Measurements from ENCODE around the gene FOXO6.

Gene FOXO6

DNA sequence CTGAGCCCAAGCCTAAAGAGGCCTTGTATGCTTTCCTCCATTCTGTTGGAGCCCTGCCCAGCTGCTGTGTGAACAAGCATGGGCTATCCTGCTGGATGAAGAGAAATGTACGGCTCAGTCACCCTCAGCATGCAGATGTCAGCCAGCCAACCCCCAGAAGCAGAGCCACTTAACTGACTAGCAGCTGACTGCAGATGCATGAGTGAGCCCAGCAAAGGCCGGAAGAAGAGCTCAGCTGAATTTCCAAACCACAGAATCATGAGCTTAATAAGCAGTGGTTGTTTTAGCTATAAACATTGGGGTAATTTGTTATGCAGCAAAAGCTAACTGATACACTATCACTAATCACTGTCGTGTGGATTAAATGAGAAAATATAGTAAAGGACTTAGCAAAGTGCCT lies 39.0 kb downstream of the FOXO6 start:
- no peak for DNase-seq (ENCODE audit: low read depth in 2 of 2, low spot score in 1 of 2)

DNA sequence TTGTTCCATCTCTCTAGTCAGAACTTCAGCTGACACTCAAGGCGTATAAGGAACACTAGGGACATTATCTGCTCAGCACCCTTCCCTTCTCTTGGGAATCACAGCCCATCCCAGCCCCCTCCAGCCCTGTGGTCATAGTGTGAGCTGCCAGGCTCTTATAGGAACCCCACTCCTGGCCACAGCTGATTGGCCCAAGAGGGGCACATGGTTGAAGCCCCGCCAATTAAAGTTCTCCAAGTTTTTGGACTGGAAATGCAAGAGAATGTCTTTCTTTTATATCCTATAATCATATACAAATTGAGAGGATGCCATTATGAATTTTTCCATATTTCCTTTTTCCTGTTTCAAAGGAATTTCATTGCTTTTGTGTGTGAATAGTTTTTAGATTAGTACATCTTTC lies 40.7 kb downstream of the FOXO6 start:
- DNase-seq (ENCODE audit: low read depth in 2 of 2, low spot score in 1 of 2), result no peak

DNA sequence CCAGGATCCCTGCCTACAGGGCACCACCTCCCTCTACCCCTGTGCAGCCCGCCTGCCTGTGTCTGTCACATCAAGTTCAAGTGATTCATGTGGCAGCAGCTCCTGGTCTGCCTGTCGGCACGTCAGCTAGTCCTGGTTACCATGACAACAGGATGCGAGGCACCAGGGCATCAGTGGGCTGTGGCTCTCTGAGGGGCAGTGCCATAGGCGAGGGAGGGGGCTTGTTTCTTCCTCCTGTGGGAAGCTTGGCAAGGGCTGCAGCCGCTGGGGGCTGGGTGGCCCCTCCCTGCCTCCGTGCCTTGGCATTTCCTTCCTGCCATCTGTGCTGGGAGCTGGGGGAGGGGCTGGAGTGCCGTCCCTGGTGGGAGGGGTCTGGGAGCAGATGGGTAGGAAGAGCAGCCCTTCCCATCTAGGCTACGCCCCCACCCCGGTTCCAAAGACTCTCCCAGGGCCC lies 43.1 kb downstream of the FOXO6 start:
- DNase-seq (ENCODE audit: low read depth in 2 of 2, low spot score in 1 of 2), result no peak

DNA sequence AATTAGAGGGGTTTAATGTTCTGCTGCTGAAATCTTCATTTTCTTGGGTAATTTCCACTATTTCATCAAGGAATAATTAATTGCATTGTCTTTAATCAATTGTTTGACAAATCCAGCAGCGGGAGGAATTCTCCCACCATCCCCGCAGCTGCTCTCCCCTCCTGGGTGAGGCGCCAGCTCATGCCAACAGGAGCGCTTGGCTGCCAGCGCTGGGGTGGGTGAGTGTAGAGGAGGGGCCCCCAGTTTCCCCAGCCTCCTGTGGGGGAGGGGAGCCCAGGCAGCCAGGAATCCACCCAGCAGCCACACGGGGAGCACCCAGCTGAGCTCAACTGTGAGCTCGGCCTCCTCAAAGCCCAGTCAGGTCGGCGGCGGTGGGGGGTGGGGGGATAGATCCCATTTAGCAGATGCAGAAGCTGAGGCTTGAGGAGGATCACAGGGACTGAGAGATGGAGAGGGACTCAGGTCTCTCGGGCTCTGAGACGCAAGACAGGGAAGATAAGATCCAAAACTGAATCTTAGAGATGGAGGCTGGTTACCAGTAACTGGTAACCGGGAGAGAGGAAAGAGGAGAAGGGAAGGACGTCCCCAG lies 46.5 kb downstream of the FOXO6 start:
- no peak for DNase-seq (ENCODE audit: low read depth in 2 of 2, low spot score in 1 of 2)

DNA sequence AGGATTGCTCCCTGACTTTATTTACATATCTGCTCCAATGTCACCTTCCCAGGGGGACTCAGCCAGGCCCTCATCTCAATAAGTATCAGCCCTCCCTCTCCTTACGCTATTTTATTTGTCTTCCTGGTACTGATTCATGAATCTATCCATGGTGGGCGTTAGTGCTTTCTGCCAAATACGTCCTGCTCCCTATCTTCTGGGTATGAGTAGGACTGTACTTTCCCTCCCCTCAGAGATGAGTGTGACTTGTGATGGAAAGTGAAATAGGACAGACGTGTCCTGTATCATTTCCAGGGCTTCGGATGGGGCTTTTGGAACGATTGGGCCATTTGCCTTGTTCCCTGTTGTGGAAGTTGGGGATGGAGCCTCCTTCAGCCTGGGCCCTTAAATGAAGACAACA lies 47.5 kb downstream of the FOXO6 start:
- DNase-seq (ENCODE audit: low read depth in 2 of 2, low spot score in 1 of 2), result no peak

DNA sequence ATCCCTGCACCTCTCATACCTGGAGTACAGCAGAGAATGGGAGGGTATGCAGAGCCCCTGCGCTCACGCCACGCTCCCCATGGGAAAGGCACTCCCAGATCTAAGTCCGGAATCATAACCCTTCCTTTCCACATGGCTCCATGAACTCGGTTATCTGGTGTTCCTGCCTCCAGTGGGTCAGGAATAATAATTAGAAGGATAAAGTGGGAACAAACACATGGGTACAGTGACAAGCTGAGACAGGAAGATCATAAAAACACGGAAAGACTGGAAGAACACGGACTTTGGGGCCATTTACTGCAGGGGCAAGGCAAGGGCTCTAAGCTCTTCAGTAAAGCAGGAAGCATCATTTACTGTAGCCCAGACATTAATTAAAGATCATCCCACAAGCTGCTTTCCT lies 48.6 kb downstream of the FOXO6 start:
- DNase-seq (ENCODE audit: low read depth in 2 of 2, low spot score in 1 of 2), result no peak

DNA sequence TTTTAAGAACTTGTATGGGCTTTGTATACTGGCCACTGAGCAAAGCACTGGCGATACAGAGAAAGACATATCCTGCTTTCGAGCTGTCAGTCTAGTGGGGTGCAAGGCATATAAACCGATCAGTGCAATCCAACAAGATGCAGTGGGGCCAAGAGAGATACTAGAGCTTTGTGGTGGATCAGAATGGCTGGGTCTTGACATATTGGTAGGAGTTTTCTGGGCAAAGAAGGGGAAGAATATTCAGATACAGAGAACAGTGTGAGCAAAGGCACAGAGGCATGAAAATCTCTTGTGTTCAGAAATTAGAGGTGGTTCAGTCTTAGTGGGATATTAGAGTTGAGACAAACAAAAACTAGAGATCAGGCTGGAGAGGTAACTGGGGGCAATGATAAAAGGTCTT lies 49.2 kb downstream of the FOXO6 start:
- no peak for DNase-seq (ENCODE audit: low read depth in 2 of 2, low spot score in 1 of 2)

DNA sequence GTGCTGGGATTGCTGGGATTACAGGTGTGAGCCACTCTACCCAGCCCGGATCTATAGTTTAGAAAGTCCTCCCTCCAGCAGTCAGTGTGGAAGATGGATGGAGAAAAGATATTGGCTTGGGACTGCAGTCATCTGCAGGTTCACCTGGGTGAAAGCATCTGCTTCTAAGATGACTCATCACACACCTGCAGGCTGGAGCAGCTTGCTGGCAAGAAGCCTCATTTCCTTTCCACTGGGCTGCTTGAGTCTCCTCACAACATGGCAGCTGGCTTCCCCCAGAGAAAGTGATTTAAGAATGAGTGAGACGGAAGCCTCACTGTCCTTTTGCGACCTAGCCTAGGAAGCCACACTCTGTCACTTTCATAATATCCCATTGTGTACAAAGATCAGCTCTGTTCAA lies 50.0 kb downstream of the FOXO6 start:
- DNase-seq (ENCODE audit: low read depth in 2 of 2, low spot score in 1 of 2), result no peak

DNA sequence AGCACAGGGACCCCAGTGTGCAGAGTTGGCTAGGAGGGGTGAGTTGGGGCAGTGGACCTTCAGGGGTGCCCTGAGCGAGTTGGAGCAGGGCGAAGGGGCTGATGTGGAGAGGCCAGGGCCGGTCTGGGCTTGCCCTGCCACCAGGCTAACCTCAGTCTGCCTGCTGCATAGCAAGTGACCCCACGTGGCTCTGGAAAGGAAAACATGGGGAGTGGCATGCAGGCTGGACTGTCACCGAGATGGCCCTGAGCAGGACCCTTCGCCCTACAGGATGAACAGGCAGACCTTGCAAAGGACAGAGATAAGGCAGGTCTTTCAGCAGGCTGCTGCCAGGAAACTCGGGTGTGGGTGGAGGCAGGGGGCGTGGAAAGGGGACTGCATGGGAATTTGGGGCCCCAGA lies 51.5 kb downstream of the FOXO6 start:
- DNase-seq (ENCODE audit: low read depth in 2 of 2, low spot score in 1 of 2), result no peak

DNA sequence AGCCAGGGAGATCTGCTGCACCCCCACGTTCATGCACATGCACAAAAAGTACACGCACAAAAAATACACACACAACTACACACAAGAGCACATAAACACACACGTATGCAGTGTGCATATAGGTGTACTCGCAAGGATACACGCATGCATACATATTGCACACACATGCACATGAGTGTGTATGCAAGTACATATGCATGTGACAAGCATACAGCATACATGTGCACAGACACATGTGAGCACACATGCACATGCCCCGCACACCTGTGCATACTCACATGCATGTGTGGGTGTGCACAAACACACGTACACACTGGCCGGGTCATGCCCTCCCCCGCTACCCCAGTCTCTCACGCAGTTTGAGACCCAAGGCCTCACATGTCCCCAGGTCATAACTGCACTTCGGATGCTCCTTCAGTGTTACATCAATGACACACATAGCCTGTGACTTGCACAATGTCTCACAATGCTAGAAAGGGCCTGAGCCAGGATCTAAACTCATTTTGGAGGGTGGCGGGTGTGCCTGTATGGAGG lies 52.6 kb downstream of the FOXO6 start:
- no peak for DNase-seq (ENCODE audit: low read depth in 2 of 2, low spot score in 1 of 2)

DNA sequence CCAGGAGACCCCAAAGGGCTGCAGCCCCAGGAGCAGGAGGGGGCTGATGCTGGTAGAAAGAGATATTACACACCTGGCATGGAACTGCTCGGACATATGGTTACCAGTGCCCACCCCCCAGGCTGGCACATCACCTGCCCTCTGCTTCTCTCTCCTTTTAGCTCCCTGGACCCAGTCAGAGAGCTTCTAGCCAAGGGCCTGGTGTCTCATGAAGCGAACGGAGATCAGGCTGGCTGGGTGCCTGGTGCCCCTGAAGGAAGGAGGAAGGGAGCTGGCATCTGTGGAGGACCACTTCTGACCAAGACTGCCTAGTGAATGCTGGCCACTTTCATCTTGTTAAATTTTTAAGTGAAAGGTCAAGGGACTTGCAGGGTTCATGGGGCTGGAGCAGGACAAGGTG lies 53.1 kb downstream of the FOXO6 start:
- DNase-seq (ENCODE audit: low read depth in 2 of 2, low spot score in 1 of 2), result no peak

DNA sequence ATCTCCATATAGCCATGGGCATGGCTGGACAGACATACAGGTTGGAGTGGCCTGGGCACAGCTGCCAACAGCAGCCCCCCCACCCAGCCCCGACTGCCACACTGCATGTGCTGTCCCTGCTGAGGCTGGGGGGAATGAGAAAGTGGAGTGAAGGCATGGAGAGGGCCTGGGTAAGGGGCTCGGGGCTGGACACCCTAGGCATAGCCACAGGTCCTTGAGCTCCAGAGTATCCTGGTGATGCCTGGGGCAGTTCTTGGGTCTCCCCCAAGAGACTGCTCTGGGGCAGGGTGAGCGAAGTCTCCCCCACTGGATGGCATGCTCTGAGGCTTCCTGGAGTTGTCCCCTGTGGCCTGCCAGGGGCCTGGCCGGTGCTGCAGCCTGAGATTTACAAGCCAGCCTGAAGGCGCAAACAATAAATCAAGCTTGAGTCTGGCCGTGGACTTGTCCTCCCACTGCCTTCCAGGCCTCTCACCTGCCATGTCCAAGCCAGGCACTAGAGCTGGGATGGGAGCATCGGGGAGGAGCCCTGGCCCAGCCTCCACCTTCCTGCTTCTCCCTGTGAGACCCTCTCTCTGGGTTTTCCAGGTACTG lies 53.6 kb downstream of the FOXO6 start:
- no peak for DNase-seq (ENCODE audit: low read depth in 2 of 2, low spot score in 1 of 2)

DNA sequence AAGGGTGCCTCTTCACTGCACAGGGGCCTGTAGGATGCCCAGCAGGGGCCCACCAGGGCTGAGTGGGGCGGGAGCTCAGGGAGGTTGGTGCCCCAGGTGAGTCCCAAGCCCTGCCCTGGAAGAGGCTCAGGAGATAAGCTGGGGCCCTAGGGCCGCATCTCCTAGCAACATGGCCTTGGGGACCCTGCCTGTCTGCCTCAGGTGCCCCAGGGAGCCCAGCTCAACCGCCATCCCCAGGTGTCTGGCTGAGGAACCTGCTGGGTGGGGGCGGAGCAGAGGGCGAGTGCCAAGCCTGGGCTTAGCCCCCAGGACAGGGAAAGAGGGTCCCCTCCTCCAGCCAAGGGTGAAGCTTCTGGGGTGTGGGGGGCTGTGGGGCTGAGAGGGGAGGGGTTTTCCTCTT lies 54.8 kb downstream of the FOXO6 start:
- no peak for DNase-seq (ENCODE audit: low read depth in 2 of 2, low spot score in 1 of 2)

DNA sequence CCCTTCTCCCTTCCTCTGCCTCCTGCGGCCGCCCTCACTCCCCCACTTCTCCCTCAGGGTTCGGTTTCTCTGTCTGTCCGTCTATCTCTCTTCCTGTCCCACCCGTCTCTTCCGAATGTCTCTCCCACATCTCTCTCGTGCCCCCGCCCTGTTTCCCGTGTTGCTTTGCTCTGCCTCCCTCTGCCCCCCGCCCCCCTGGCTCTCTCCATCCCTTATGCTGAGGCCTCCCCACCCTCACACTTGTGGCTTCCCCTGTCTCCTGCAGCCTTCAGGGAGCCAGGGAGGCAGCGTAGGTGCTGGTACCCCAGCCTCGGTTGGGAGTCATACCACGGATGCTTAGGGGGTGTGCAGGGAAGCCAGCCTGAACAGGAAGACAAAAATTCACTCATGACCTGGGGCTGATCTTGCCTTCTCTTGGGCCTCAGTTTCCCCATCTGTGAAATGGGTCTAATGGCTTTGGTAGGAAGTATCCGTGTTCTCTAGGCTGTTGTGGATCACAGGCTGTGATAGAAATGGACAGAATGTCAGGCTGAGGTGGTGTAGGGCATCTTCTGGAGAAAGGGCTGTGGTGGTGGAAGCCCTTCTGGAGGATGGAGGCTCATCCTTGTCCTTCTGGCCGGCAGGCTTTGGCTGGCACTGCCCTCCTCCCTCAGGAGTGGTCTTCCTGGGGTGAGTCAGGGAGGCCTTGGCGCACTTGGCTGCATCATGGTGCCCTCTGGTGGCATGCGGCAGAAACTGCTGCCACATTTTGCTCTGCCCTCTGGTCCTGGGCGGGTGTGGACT lies 55.5 kb downstream of the FOXO6 start:
- DNase-seq (ENCODE audit: low read depth in 2 of 2, low spot score in 1 of 2), result peak; percentile 17 to 34

DNA sequence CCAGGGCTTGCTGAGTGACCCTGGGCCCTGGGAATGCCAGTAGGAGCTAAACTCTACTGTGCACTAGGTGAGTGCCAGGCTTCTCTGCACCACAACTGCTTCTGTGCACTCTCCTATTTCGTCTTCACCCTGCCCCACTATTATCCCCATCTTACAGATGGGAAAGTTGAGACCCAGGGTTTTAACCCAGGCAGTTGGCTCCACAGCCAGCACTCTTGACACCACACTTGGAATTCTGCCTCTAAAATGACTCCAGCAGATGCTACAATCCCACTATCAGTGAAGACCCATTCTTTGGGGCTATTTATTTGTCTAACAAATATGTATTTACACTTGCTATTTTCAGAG lies 56.1 kb downstream of the FOXO6 start:
- no peak for DNase-seq (ENCODE audit: low read depth in 2 of 2, low spot score in 1 of 2)

DNA sequence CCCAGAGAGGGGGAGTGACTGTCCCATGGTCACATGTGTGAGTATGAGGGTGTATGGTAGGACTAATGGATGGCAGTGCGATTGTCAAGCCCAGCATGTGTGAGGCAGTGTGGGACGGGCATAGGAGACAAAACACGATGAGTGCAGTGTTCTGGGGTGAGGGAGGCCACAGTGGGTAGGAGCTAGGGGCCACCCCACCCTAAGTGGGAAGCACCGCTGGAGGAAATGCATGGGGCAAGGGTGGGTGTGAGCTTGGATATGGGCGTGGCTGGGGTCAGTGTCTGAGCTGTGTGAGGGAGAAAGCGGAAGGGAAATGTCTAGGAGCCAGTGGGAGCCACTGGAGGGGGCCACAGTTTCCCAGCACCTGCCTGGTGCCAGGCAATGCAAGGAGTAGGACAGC lies 56.5 kb downstream of the FOXO6 start:
- no peak for DNase-seq (ENCODE audit: low read depth in 2 of 2, low spot score in 1 of 2)

DNA sequence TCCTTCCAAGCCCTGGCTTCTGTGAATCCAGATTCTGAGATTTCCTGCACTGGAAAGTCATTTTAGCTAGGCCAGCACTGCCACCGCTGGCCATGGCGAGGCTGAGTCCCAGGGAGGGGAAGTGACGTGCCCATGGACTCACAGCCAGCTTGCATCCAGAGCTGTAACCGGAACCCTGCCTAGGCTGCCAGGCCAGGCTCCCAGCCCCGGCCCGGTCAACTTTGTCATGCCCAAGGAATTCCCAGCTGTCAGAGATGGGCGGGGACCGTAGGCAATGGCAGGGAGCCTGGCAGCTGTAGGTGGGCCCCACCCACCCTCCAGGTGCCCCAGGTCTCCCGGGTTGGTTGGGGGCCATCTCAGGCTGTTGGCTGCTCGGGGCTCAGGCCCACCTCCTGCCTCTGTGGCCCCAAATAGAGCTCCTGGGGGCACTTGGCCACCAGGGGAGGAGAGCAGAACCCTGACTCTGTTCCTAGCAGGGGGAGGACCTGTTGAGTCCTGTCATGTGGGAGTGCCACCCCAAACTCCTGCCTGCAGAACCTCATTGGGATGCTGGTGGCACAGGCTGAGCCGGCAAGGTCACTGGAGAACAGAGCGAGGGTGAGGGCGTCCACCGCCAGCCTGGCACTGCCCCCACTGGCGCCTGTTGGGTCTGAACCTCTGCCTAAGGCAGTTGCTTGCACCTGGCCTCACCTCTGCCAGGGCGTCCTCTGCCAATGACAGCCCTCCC lies 57.8 kb downstream of the FOXO6 start:
- no peak for DNase-seq (ENCODE audit: low read depth in 2 of 2, low spot score in 1 of 2)

DNA sequence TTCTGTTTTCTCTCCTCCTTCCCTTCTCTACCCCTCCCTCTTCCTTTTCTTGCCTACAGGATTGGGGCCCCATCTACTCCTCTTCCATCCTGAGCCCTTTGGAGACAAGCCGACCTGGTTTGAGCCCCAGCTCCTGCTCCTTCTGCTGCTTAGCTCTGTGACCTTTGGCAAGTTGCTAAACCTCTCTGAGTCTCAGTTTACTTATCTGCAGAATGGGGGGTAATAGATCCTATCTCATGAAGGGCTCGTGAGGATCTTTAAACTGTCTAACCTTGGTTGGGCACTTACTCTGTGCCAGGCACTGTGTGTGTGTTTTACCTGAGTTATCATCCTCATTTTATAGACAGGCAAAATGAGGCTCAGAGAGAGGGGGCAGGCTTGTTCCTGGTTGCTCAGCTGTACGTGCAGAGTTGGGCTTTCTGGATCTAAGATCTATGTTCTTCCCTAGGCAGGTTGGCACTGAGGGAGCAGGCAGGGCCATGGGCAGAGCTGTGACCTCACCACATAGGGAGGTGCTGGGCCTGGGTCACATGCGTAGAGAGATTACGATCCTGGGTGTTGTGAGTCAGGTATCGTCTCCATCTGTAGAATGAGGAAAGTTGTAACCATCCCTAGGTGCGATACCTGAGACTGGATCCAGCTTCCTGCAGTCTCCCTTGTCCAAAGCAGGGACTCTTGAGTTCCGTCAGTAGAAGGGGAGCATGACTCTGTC lies 58.5 kb downstream of the FOXO6 start:
- DNase-seq (ENCODE audit: low read depth in 2 of 2, low spot score in 1 of 2), result no peak

DNA sequence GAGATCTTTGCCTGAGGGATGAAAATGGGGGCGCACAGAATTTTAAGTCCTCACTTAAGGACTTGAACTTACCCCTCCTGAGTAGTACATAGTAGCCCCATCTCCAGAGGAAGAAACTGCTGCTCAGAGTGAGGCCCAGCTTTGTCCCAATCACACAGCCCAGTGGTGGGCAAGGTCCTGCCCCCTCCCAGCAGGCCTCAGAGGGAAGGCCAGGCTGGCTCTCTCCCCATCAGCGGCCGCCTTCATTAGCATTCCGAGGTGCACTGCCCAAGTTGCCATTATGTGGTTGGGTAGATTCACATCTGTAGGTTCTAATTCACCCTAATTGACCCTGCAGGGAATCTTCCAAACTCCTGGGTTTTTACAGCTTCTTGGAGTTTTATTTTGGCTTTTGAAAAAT lies 59.1 kb downstream of the FOXO6 start:
- DNase-seq (ENCODE audit: low read depth in 2 of 2, low spot score in 1 of 2), result no peak

DNA sequence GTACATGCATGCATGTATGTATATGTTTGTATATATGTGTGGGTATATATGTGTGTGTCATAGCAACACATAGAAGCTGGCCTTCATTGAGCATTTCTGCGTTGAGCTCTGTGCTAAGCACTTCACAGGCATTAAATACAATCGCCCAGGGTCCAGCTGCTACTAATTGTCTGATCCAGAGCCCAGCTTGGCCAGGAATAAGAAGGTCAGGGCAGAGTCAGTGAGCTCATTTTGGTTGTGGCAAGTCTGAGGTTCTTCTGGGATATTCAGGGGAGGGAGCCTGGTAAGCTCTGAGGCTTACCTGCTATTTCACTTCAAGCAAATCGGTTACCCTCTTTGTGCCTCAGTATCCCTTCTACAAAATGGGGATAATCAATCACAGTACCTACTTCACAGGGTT lies 59.6 kb downstream of the FOXO6 start:
- no peak for DNase-seq (ENCODE audit: low read depth in 2 of 2, low spot score in 1 of 2)

DNA sequence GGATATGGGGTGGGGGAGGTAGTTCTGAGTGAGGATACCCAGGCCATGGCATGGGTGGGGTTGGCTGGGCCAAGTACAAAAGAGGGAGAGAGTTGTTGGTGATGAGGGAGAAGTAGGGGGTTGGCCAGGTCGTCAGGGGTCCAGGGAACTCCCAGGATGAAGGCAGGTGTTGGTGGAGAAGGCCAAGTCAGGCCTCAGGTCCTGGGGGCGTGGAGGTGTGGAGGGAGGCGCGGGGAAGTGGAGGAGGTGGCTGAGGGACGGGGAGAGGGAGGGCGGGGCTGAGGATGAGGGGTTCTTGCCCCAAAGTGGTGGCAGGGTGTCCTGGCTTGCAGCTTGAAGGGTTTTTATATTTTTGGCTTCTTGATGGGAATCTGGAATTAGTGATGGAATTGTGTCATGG lies 61.1 kb downstream of the FOXO6 start:
- no peak for DNase-seq (ENCODE audit: low read depth in 2 of 2, low spot score in 1 of 2)
